ENCODE data around the gene SLC16A13.

DNA sequence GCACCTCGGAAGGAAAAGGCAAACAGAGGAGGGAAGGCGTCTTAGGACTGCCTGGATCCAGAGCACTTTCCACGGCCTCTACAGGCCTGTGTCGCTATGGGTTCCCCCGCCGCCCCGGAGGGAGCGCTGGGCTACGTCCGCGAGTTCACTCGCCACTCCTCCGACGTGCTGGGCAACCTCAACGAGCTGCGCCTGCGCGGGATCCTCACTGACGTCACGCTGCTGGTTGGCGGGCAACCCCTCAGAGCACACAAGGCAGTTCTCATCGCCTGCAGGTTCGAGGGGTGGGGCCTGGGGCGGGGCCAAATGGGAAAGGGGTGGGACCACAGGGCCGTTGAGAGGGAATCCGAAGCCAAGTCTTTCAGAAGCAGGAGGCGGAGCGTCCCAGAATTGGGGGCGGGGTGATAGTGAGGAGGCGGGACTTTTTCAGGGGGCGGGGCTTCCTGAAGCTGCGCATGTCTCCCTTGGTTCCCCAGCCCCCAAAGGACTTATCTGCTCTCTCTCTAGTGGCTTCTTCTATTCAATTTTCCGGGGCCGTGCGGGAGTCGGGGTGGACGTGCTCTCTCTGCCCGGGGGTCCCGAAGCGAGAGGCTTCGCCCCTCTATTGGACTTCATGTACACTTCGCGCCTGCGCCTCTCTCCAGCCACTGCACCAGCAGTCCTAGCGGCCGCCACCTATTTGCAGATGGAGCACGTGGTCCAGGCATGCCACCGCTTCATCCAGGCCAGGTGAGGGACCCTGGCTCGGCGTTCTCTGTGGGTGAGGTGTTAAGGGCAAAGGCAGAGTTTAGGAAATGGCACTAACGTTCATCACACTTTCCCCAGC lies 12.0 kb upstream of the SLC16A13 start:
- TF ChIP-seq, protein P1, sequence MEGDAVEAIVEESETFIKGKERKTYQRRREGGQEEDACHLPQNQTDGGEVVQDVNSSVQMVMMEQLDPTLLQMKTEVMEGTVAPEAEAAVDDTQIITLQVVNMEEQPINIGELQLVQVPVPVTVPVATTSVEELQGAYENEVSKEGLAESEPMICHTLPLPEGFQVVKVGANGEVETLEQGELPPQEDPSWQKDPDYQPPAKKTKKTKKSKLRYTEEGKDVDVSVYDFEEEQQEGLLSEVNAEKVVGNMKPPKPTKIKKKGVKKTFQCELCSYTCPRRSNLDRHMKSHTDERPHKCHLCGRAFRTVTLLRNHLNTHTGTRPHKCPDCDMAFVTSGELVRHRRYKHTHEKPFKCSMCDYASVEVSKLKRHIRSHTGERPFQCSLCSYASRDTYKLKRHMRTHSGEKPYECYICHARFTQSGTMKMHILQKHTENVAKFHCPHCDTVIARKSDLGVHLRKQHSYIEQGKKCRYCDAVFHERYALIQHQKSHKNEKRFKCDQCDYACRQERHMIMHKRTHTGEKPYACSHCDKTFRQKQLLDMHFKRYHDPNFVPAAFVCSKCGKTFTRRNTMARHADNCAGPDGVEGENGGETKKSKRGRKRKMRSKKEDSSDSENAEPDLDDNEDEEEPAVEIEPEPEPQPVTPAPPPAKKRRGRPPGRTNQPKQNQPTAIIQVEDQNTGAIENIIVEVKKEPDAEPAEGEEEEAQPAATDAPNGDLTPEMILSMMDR (IDR thresholded peaks at IDR 0.05), result no peak
- peak in 2 of 3 donors; percentile 51 to 64 for TF ChIP-seq POLR2A (IDR thresholded peaks at IDR 0.05)

Measured in body of pancreas (tissue), 4 donors.